GM19035 (cell line): ENCODE measurements around the gene PMS2.
"Not testable (repeated sequence)": the region's sequence is repeated elsewhere in the genome, so short reads cannot be mapped to it uniquely, and the experiment has no call there.

ENCODE experiments used
- ATAC-seq: cut with Tn5 transposase; IDR thresholded peaks from one replicate; pipeline ENCODE4 v1.9.1; 2021; ENCODE audit not compliant: unreplicated experiment

The PMS2 gene

DNA sequence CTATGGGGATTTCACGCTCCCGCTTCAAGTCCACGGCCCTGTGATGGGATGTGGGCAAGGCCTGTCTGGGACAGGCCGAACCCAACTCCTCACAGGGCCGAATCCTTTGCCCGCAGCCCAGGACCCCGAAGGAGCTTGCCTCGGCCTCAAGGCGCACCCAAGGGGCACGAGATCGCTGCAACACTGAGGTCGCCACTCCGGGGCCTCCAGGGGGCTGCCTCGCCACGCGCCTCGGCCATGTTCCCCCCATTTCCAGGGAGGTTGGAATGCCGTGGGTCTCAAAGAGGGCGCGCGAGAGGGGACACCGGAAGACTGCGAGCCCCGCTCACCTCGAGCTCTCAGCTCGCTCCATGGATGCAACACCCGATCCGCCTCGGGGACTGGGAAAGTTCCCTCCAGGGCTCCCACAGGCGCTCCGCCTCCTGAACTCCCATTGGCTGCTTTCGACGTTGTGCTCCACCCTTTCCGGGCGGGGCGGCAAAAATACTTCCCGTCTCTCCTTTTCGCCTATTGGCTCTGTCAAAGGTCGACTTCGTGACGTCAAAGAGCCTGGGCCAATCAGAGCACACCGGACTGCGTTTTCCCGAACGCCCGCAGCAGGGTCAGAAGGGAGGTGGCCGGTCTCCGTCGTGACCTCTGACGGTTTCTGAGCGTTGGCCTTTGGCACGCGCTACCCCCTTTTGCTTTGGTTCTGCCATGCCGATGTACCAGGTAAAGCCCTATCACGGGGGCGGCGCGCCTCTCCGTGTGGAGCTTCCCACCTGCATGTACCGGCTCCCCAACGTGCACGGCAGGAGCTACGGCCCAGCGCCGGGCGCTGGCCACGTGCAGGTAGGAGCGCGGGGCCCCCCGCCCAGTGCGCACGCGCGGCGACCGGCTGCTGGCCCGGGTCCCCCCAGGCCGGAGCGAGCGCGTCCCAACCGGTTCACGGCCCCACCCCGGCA lies at the start of gene PMS2, which contains the start of gene AIMP2:
Gene PMS2 (minus strand): TSS at position 382 of the 944 bp plus-strand sequence. CDS start 30 bp downstream, at position 352.
Gene AIMP2 (plus strand): TSS at position 605 of the 944 bp plus-strand sequence. CDS start 92 bp downstream, at position 697.
- ATAC-seq = peak; percentile 97

GRCh38 chr7:6057316-6058129 lies 48.7 kb upstream of the PMS2 start:
- no peak for ATAC-seq

DNA sequence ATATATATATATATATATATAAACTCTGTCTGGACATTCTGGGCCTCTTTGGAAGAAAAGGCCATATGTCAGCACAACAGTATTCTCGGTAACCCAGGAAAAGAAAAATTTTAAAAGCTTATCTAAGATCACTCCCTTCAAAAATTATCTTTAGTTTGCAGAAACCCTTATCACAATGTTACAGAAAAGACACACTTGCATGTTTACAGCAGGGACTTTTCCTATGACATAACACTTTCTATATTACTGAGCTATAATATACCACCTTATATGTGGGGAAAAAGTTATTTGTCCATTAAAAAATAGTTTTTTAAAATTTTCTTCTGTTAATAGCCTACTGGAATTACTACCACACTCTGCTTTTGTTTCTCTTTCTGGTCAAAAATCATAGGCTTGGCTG lies 47.8 kb upstream of the PMS2 start:
- ATAC-seq = no peak

- not testable (repeated sequence) for ATAC-seq
Measured at GRCh38 chr7:6051185-6051584, 42.3 kb upstream of the PMS2 start.

DNA sequence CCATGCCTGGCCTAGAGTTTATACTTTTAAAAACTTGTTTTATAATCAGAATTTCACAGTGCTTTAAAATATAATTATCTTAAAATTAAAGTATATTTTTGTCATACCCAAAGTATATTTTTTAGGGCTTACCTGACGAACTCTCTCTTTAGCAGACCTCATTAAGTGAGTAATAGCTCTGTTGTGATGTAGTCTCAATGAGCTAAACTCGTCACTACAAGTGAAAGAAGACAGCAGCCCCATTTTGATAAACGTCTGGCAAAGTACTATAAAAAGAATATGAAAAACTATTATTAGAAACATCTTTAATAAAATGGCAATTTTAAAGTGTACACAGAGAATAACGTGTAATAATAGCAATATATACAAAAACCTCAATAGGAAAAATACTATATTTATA lies 40.9 kb upstream of the PMS2 start:
- no peak for ATAC-seq

DNA sequence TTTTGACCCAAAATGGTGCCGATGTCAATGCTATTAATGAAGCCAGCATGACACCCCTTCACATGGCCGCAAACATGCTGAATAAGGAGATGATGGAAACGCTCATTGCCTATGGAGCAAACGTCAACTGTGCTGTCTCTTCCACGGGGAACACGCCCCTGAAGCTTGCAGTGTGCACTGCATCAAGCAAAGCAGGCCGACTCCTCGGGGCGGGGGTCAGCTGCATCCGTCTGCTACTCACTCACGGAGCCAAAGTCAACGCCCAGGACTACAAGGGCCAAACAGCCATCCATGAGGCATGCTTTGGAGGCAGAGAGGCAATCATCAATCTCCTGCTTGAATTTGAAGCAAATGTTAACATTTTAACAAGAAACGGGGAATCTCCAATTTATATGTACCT lies 26.8 kb upstream of the PMS2 start:
- no peak for ATAC-seq

DNA sequence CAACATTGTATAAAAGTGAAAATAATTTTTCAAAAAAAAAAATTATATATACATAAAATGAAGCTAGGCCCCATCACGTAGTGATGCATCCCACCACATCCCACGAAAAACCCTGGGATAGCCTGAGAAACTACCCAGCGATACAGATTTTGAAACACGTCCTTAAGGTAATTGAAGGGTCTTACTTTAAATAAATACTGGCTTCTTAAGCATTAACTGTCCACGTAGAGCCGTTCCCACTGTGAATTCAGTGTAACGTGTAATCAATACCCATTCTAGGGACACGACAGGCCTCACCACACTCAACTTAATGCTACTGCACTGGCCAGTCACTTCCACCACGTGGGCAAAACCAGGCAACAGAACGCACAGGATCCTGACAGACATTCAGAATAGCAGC lies 26.3 kb upstream of the PMS2 start:
- no peak for ATAC-seq

GRCh38 chr7:6032641-6033040 lies 23.8 kb upstream of the PMS2 start:
- no peak for ATAC-seq

- no peak for ATAC-seq
Measured at GRCh38 chr7:6032167-6032566, 23.3 kb upstream of the PMS2 start.

DNA sequence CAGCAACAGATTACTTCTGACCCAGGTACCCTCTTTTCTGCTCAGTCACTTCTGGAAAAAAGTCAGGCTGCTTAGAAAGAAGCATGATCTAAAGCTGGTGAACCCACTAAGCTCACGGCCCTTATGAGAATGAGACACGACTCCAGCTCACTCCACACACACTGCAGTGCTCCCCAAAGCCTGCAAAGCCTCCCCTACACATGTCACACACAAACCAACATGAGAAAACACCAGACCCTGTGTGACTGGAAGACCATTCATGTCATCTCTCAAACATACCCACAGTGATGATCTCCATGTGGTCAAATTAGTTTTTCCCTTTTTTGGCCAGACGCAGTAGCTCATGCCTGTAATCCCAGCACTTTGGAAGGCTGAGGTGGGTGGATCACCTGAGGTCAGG lies 22.7 kb upstream of the PMS2 start:
- ATAC-seq = no peak

GRCh38 chr7:6030988-6031387 lies 22.1 kb upstream of the PMS2 start, which contains the start of gene ANKRD61:
ANKRD61 (plus strand) TSS chr7:6031376; CDS start chr7:6031376, 0 bp downstream.
- no peak for ATAC-seq

DNA sequence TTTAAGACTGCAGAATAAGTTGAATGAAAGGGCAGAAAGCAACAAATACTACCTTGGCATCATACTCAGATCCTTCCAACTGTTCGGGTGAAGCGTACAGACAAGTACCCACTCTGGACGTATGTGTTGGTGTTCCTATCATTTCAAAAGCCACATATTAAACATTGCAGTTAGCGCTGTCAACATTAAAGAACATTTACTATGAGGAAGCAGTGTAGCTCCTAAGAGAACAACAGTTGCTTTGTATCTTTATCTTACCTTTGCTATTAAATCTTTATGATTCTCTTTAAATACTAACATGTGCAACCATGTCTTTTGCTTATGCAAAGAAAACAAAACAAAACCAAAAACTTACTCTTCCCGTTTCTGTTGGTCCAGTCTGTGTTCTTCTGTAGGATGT lies 19.7 kb upstream of the PMS2 start:
- ATAC-seq = no peak

DNA sequence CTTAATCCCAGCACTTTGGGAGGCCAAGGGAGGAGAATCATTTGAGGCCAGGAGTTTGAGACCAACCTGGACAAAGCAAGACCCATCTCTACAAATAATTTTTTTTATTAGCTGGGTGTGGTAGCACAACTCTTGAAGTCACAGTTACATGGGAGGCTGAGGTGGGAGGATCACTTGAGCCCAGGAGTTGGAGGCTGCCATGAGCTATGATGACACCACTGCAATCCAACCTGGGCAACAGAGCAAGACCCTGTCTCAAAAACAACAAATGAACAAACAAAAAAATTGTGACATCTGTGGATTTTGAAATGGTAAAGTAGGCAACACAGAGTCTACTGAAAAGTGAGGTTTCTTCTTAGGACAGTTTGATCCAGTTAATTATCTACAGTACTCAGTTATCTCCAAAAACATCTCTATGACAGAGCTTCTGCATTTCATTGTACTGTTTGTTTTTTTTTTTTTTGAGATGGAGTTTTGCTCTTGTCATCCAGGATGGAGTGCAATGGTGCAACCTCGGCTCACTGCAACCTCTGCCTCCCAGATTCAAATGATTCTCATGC lies 19.0 kb upstream of the PMS2 start:
- ATAC-seq = no peak

- no peak for ATAC-seq
Measured at GRCh38 chr7:6026820-6027311, 18.0 kb upstream of the PMS2 start.

GRCh38 chr7:6026011-6026819 lies 17.4 kb upstream of the PMS2 start:
- peak; percentile 77 for ATAC-seq

- no peak for ATAC-seq
Measured at GRCh38 chr7:6023974-6024435, 15.2 kb upstream of the PMS2 start.

- no peak for ATAC-seq
Measured at GRCh38 chr7:6022707-6023106, 13.9 kb upstream of the PMS2 start.

DNA sequence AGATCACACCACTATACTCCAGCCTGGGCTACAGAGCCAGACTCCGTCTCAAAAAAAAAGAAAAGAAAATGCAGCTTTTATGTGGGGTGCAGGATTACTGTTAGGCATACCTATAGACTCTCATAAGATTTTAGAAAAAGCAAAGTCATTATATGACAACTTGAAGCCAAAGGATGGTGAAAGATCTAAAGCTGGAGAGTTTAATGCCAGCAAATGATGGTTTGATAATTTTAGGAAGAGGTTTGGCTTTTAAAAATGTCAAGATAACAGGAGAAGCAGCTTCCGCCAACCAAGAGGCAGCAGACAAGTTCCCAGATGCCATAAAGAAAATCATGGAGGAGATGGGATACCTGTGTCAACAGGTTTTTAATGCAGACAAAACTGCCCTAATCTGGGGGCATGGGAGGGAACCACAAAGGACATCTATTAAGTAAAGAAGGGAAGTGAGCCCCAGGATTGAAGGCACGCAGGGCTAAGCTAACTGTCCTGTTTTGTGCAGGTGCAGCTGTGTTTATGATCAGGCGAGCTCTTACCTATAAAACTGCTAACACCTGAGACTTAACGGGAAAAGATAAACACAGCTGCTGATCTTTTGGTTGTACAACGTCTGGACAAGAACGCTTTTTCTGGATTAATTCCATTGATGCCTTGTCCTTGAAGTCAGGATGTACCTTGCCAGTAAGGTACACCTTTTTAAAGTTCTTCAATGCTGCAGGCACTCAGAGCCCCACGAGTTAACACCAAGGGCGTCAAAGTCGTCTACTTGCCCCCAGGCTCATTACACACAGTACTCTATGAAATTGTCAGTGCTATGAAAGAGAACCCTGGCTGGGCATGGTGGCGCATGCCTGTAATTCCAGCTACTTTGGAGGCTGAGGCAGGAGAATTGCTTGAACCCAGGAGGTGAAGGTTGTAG lies 11.8 kb upstream of the PMS2 start:
- no peak for ATAC-seq

DNA sequence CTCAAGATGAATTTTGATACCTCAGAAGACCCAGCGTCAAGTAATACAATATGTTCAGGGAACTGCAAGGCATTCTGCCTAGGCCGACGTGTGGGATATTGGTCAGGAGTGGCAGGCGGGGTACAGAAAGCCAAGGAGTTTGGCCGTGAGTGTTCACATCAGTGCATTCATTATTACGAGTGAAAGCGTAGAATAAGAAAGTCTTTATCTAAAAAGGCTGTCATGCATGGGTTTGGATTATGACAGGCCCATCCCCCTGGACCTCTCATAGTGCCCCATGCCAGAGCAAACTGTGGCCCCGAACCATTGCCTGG lies 7.8 kb upstream of the PMS2 start:
- ATAC-seq = no peak
